Measurements from ENCODE around the gene RRM1. TPM values are rescaled to one million over a fixed set of nuclear protein-coding genes. Genes with fewer than 3 reads are reported as not detected.

Gene RRM1
- total RNA-seq, 1 experiment from 2014 or later, result 68.1 TPM

- Histone ChIP-seq H3K4me2 (no peak overlapping the region), H2AFZ (no peak overlapping the region), H3K27me3 (ENCODE audit: insufficient read depth, low read depth) (no peaks in the 10 kb centered on the region), H3K36me3 (ENCODE audit: low read depth) (no peaks in the 10 kb centered on the region), H3K27ac (no peak overlapping the region), H3K79me2 (ENCODE audit: low read depth) (no peaks in the 10 kb centered on the region), H3K9me2 (ENCODE audit: insufficient read depth) (no peaks in the 10 kb centered on the region), H4K20me1 (ENCODE audit: insufficient read depth) (no peaks in the 10 kb centered on the region), H3K4me3 (no peak overlapping the region), H3K4me1 (replicated peaks; ENCODE audit: insufficient read depth) (no peaks in the 10 kb centered on the region), H3F3A (ENCODE audit: insufficient read depth, low read depth) (no peaks in the 10 kb centered on the region), H3K9me3 (ENCODE audit: insufficient read depth, low read depth) (no peaks in the 10 kb centered on the region)
- intact Hi-C loops (cut with micrococcal nuclease; ENCODE audit: unreplicated experiment), result no loop called here
- ChIA-PET POLR2A (ENCODE audit: unreplicated experiment) (no interaction called here), CTCF (no interaction called here)
- BruUV-seq (replicated peaks), result no TSS peak
- no peak for DNase-seq
- TF ChIP-seq CTCF (conservative IDR thresholded peaks at IDR 0.05) (no peak), EZH2 (IDR thresholded peaks at IDR 0.05; ENCODE audit: low read depth) (no peak)
Observed at GRCh38 chr11:4063348-4063747, 31.3 kb upstream of the RRM1 start.

GRCh38 chr11:4064278-4064955, 30.2 kb upstream of the RRM1 start:
- TF ChIP-seq EZH2 (IDR thresholded peaks at IDR 0.05; ENCODE audit: low read depth) (no peak), CTCF (conservative IDR thresholded peaks at IDR 0.05) (no peak)
- Histone ChIP-seq H3K4me2 (no peak overlapping the region), H2AFZ (no peak overlapping the region), H3K27ac (no peak overlapping the region), H3K36me3 (ENCODE audit: low read depth) (no peaks in the 10 kb centered on the region), H3K4me3 (no peak overlapping the region), H3K9me2 (ENCODE audit: insufficient read depth) (no peaks in the 10 kb centered on the region), H4K20me1 (ENCODE audit: insufficient read depth) (no peaks in the 10 kb centered on the region), H3K9me3 (ENCODE audit: insufficient read depth, low read depth) (no peaks in the 10 kb centered on the region), H3K4me1 (replicated peaks; ENCODE audit: insufficient read depth) (no peaks in the 10 kb centered on the region), H3F3A (ENCODE audit: insufficient read depth, low read depth) (no peaks in the 10 kb centered on the region), H3K79me2 (ENCODE audit: low read depth) (no peaks in the 10 kb centered on the region), H3K27me3 (ENCODE audit: insufficient read depth, low read depth) (no peaks in the 10 kb centered on the region)
- no peak for DNase-seq
- intact Hi-C loops (cut with micrococcal nuclease; ENCODE audit: unreplicated experiment), result no loop called here
- no TSS peak for BruUV-seq (replicated peaks)
- ChIA-PET POLR2A (ENCODE audit: unreplicated experiment) (interaction anchor here (0.7 kb wide), 1 partner anchor 109 kb away, joined by 5 read pairs; no protein-coding TSS in a partner anchor), CTCF (no interaction called here)

GRCh38 chr11:4065086-4065485, 29.5 kb upstream of the RRM1 start:
- no peaks in the 10 kb centered on the region for H3K4me1 ChIP-seq (replicated peaks; ENCODE audit: insufficient read depth)
- H3F3A ChIP-seq (ENCODE audit: insufficient read depth, low read depth), result no peaks in the 10 kb centered on the region
- ChIA-PET POLR2A (ENCODE audit: unreplicated experiment) (interaction anchor here (0.7 kb wide), 1 partner anchor 109 kb away, joined by 5 read pairs; no protein-coding TSS in a partner anchor), CTCF (interaction anchor here (0.6 kb wide), 1 partner anchor 199 kb away, joined by 7 read pairs; no protein-coding TSS in a partner anchor)
- no peaks in the 10 kb centered on the region for H3K9me3 ChIP-seq (ENCODE audit: insufficient read depth, low read depth)
- no peaks in the 10 kb centered on the region for H3K36me3 ChIP-seq (ENCODE audit: low read depth)
- H4K20me1 ChIP-seq (ENCODE audit: insufficient read depth), result no peaks in the 10 kb centered on the region
- no peaks in the 10 kb centered on the region for H3K27me3 ChIP-seq (ENCODE audit: insufficient read depth, low read depth)
- no peaks in the 10 kb centered on the region for H3K9me2 ChIP-seq (ENCODE audit: insufficient read depth)
- no peak overlapping the region for H2AFZ ChIP-seq
- TF ChIP-seq CTCF (conservative IDR thresholded peaks at IDR 0.05), result no peak
- TF ChIP-seq EZH2 (IDR thresholded peaks at IDR 0.05; ENCODE audit: low read depth), result no peak
- no peaks in the 10 kb centered on the region for H3K79me2 ChIP-seq (ENCODE audit: low read depth)
- H3K4me3 ChIP-seq, result no peak overlapping the region
- intact Hi-C loops (cut with micrococcal nuclease; ENCODE audit: unreplicated experiment), result no loop called here
- no peak overlapping the region for H3K27ac ChIP-seq
- no peak overlapping the region for H3K4me2 ChIP-seq
- BruUV-seq (replicated peaks), result no TSS peak
- no peak for DNase-seq
